GM12801 (cell line): ENCODE results near the gene MRPS27.

ENCODE experiments used
- TF ChIP-seq, protein P1 (sequence below): IDR thresholded peaks from one replicate; pipeline ENCODE4 v1.5.1; 2011; ENCODE audit warnings: control low read depth; ENCODE audit not compliant: insufficient read length; ENCODE audit errors: extremely low read depth

Gene MRPS27

DNA sequence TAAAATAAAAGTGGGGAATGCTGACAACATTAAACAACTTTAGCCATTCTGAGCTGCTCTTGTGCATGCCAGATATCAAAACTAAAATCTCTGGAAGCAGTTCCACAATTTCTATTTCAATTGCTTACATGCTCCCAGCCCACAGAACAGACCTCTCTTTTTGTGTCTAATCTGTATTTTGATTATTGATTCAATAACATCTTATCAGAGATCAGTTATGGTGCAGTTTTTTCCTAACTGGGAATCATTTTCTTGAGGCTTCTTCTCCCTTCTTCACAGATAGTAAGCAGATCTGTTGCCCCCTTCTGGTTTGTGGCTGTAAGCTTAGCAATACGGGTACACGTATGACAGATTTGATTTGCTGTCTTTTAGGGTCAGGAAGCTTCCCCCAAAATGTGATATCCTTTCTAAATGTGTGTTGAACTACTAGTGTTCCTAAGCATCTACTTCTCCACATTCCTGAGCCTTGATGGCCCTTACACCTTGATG, 39.4 kb downstream of the MRPS27 start:
- TF ChIP-seq, protein P1, sequence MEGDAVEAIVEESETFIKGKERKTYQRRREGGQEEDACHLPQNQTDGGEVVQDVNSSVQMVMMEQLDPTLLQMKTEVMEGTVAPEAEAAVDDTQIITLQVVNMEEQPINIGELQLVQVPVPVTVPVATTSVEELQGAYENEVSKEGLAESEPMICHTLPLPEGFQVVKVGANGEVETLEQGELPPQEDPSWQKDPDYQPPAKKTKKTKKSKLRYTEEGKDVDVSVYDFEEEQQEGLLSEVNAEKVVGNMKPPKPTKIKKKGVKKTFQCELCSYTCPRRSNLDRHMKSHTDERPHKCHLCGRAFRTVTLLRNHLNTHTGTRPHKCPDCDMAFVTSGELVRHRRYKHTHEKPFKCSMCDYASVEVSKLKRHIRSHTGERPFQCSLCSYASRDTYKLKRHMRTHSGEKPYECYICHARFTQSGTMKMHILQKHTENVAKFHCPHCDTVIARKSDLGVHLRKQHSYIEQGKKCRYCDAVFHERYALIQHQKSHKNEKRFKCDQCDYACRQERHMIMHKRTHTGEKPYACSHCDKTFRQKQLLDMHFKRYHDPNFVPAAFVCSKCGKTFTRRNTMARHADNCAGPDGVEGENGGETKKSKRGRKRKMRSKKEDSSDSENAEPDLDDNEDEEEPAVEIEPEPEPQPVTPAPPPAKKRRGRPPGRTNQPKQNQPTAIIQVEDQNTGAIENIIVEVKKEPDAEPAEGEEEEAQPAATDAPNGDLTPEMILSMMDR = no peak

DNA sequence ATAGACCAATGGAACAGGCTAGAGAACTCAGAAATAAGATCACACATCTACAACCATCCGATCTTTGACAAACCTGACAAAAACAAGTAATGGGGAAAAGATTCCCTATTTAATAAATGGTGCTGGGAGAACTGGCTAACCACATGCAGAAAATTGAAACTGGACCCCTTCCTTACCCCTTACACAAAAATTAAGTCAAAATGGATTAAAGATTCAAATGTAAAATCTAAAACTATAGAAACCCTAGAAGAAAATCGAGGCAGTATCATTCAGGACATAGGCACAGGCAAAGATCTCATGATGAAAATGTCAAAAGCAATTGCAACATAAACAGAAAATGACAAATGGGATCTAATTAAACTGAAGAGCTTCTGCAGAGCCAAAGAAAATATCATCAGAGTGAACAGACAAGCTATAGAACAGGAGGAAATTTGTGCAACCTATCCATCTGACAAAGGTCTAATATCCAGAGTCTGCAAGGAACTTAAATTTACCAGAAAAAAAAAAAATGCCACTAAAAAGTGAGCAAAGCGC, 43.8 kb downstream of the MRPS27 start:
- TF ChIP-seq, protein P1 = no peak

DNA sequence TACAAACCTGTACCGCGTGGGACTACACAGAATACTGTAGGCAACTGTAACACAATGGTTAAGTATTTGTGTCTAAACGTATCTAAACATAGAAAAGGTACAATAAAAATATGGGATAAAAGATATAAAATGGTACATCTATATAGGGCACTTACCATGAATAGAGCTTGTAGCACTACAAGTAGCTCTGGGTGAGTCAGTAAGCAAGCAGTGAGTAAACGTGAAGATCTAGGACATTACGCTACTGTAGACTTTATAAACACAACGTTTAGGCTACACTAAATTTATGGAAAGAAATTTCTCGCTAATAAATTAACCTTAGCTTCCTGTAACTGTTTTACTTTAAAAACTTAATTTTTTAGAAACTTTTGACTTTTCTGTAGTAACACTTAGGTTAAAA, 46.5 kb downstream of the MRPS27 start:
- TF ChIP-seq, protein P1 = no peak

DNA sequence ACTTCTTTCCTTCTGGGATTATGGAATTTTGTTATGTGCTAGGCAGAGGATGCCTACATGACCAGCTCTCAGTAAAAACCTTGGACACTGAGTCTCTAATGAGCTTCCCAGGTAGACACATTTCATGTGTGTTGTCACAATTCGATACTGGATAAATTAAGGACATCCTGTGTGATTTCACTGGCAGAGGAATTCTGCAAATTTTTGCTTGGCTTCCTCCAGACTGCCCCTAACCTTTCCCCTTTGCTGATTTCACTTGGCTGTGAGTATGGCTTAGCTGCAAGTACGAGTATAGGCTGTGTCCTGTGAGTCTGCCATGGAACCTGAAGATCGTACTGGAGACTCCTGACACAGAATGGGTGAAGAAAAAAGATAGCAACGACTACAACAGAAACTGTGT, 47.6 kb downstream of the MRPS27 start:
- TF ChIP-seq, protein P1 = no peak

DNA sequence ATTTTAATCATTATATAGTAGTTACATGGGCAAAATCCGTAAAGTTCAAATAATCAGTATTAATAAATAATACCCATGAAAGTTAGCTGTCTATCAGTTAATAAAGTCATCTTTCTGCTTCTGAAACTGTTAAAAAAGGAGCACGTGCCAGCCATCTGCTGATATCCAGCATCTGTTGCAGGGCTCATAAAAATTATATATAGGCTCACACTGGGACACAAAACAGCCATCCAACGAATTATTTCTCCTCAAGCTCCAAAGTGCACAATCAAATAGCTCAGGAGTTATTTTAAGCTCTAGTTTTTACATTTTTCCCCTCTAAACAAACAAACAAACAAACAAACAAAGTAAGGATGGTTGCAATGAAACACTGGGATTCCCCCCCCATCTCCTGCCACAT, 48.3 kb downstream of the MRPS27 start:
- TF ChIP-seq, protein P1 = no peak

DNA sequence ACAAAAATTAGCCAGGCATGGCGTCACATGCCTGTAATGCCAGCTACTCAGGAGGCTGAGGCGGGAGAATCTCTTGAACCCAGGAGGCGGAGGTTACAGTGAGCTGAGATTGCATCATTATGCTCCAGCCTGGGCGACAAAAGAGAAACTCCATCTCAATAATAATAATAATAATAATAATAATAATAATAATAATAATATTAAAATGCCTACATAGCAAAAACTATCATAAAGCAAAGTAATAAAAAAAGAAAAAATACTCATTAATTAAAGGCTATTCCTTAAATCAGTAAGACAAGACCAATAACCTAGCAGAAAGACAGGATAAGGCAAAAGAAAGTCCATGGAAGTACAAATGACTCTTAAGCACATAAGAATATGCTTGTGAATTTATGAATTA, 50.0 kb downstream of the MRPS27 start:
- TF ChIP-seq, protein P1 = no peak

DNA sequence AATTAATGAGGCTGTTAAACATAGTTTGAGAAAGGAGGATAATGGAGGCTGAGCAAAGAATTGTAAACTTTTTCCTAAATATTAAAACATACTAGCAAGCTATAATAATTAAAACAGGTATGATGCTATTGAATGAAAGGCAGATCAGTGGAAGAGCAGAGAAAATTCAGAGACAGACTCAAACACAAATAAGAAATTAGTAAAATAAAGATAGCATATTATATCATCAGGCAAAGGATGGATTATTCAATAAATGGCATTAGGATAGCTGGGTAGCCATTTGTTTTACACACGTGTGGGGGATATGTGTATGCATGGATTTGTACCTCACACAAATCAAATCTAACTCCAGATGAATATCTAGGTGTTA, 50.6 kb downstream of the MRPS27 start:
- TF ChIP-seq, protein P1 = no peak
